GM23338 (cell line): Measurements from ENCODE around the gene GABRB3. TPM values are rescaled to one million over a fixed set of nuclear protein-coding genes. Genes with fewer than 3 reads are reported as not detected.

Experiments used
- ATAC-seq: fragments of 200-7000 bp; cut with Tn5 transposase; 3 replicates; pipeline ENCODE4 v1.9.1; 2020
- DNase-seq: peaks from one replicate; pipeline ENCODE4 v3.0.0-alpha.2; 2015; ENCODE audit warnings: low spot score
- H2AFZ ChIP-seq: fragments of 200-600 bp; sonication (generic); 2 replicates; pipeline ENCODE4 v1.8.0; 2016; ENCODE audit warnings: antibody characterized with exemption, mild to moderate bottlenecking, moderate library complexity
- H3F3A ChIP-seq: fragments of 200-600 bp; sonication (generic); replicated peaks from 2 replicates; pipeline ENCODE4 v1.8.0; 2017; ENCODE audit warnings: antibody characterized with exemption, mixed run types, low read depth
- H3K27ac ChIP-seq: fragments of 200-600 bp; sonication (generic); 2 replicates; pipeline ENCODE4 v1.6.1; 2016; ENCODE audit warnings: low read depth
- H3K27me3 ChIP-seq: fragments of 200-600 bp; sonication (generic); 2 replicates; pipeline ENCODE4 v1.8.0; 2016; ENCODE audit warnings: mild to moderate bottlenecking, mixed run types, moderate library complexity; ENCODE audit not compliant: insufficient read depth
- H3K36me3 ChIP-seq: fragments of 200-600 bp; sonication (generic); 2 replicates; pipeline ENCODE4 v1.8.0; 2016; ENCODE audit warnings: mild to moderate bottlenecking; ENCODE audit not compliant: insufficient read depth
- H3K4me1 ChIP-seq: fragments of 200-600 bp; sonication (generic); 2 replicates; pipeline ENCODE4 v1.8.0; 2016; ENCODE audit warnings: mild to moderate bottlenecking, moderate library complexity; ENCODE audit not compliant: insufficient read depth
- H3K4me2 ChIP-seq: fragments of 200-600 bp; sonication (generic); 2 replicates; pipeline ENCODE4 v1.7.1; 2017; ENCODE audit warnings: mixed run types
- H3K4me3 ChIP-seq: fragments of 200-600 bp; sonication (generic); 2 replicates; pipeline ENCODE4 v1.6.1; 2016; ENCODE audit warnings: mixed run types
- H3K79me2 ChIP-seq: fragments of 200-600 bp; sonication (generic); replicated peaks from 2 replicates; pipeline ENCODE4 v1.8.0; 2017; ENCODE audit warnings: mild to moderate bottlenecking; ENCODE audit not compliant: insufficient read depth
- H3K9me2 ChIP-seq: fragments of 200-600 bp; sonication (generic); 2 replicates; pipeline ENCODE4 v1.8.0; 2017; ENCODE audit not compliant: insufficient read depth
- H4K20me1 ChIP-seq: fragments of 200-600 bp; sonication (generic); replicated peaks from 2 replicates; pipeline ENCODE4 v1.8.0; 2017; ENCODE audit warnings: mild to moderate bottlenecking; ENCODE audit not compliant: insufficient read depth
- H3K27ac Mint-ChIP-seq: 2 replicates; pipeline ENCODE4 v1.8.0; 2020; ENCODE audit warnings: inconsistent platforms, mild to moderate bottlenecking, moderate library complexity, mixed read lengths
- H3K27me3 Mint-ChIP-seq: 3 replicates; pipeline ENCODE4 v1.8.0; 2022; ENCODE audit warnings: low read depth, mild to moderate bottlenecking, moderate library complexity, mixed read lengths, inconsistent platforms; ENCODE audit not compliant: insufficient read depth, poor library complexity
- H3K36me3 Mint-ChIP-seq: 3 replicates; pipeline ENCODE4 v1.8.0; 2021; ENCODE audit warnings: low read depth, mild to moderate bottlenecking, inconsistent platforms, moderate library complexity, mixed read lengths
- H3K4me1 Mint-ChIP-seq: 3 replicates; pipeline ENCODE4 v1.8.0; 2020; ENCODE audit warnings: mild to moderate bottlenecking, inconsistent platforms, mixed read lengths
- H3K4me3 Mint-ChIP-seq: 3 replicates; pipeline ENCODE4 v1.8.0; 2021; ENCODE audit warnings: moderate library complexity, mild to moderate bottlenecking, inconsistent platforms, mixed read lengths
- H3K9me3 Mint-ChIP-seq: 3 replicates; pipeline ENCODE4 v1.8.0; 2020; ENCODE audit warnings: moderate library complexity, mild to moderate bottlenecking, inconsistent platforms, mixed read lengths
- CREB1 ChIP-seq: fragments of 250-450 bp; sonication (Bioruptor Pico); IDR thresholded peaks from 2 replicates; pipeline ENCODE4 v1.5.0; 2020; ENCODE audit warnings: low read depth, mild to moderate bottlenecking, moderate library complexity
- CTCF ChIP-seq, 2 experiments: fragments of 200-600 bp in 1 of 2; sonication (generic) in 1 of 2; conservative IDR thresholded peaks; 2 replicates each; pipeline versions ENCODE4 v1.5.1 to v1.6.1; 2016 to 2017; ENCODE audit warnings: antibody characterized with exemption in 2 of 2, low read depth in 2 of 2, mild to moderate bottlenecking in 2 of 2, moderate library complexity in 1 of 2
- ETS1 ChIP-seq: IDR thresholded peaks from 2 replicates; pipeline ENCODE4 v1.6.1; 2016; ENCODE audit warnings: antibody characterized with exemption
- EZH2 ChIP-seq: fragments of 200-600 bp; sonication (generic); IDR thresholded peaks from one replicate; pipeline ENCODE4 v1.8.0; 2017; ENCODE audit warnings: antibody characterized with exemption, mild to moderate bottlenecking, low read depth; ENCODE audit not compliant: unreplicated experiment
- EZH2phosphoT487 ChIP-seq: fragments of 200-600 bp; sonication (generic); IDR thresholded peaks from one replicate; pipeline ENCODE4 v1.8.1; 2018; ENCODE audit warnings: antibody characterized with exemption; ENCODE audit not compliant: unreplicated experiment
- JUNB ChIP-seq: IDR thresholded peaks from one replicate; pipeline ENCODE4 v1.6.1; 2016; ENCODE audit warnings: antibody characterized with exemption; ENCODE audit not compliant: unreplicated experiment
- NANOG ChIP-seq: IDR thresholded peaks from 2 replicates; pipeline ENCODE4 v1.6.1; 2016; ENCODE audit warnings: antibody characterized with exemption, borderline replicate concordance
- POLR2AphosphoS5 ChIP-seq: IDR thresholded peaks from 2 replicates; pipeline ENCODE4 v1.6.1; 2016; ENCODE audit warnings: antibody characterized with exemption, low read depth
- STAT1 ChIP-seq: IDR thresholded peaks from one replicate; pipeline ENCODE4 v1.6.1; 2016; ENCODE audit warnings: antibody characterized with exemption; ENCODE audit not compliant: unreplicated experiment
- ZNF114 ChIP-seq: fragments of 250-450 bp; sonication (Bioruptor Pico); IDR thresholded peaks from 2 replicates; pipeline ENCODE4 v1.5.0; 2020; ENCODE audit warnings: mild to moderate bottlenecking, moderate library complexity
- ZNF331 ChIP-seq: fragments of 250-450 bp; sonication (Bioruptor Pico); IDR thresholded peaks from 2 replicates; pipeline ENCODE4 v1.5.0; 2020; ENCODE audit warnings: low read depth, mild to moderate bottlenecking, moderate library complexity
- ZNF462 ChIP-seq: fragments of 250-450 bp; sonication (Bioruptor Pico); IDR thresholded peaks from 2 replicates; pipeline ENCODE4 v1.5.0; 2020; ENCODE audit warnings: mild to moderate bottlenecking, moderate library complexity
- polyA plus RNA-seq: library from polyadenylated mRNA; unstranded; fragments of >200 nt; fragmentation: Nextera tagmentation; extraction: Ambion mirVana; gene quantifications from 2 replicates; pipeline ENCODE4 v1.2.1, GENCODE V29; 2016
- total RNA-seq: library from RNA; depleted of rRNA; stranded (reverse); fragments of >200 nt; shearing (Covaris generic); gene quantifications from 2 replicates; pipeline ENCODE4 v1.2.3, GENCODE V29; 2014

Gene GABRB3
- total and polyA plus RNA-seq, 2 experiments from 2014 or later: 56.5 to 131 TPM

GRCh38 chr15:26744894-26745293 is 28.0 kb downstream of the GABRB3 start:
- H3K9me3 Mint-ChIP-seq: no peaks in the 10 kb centered on the region
- DNase-seq: peak; percentile 73
- H3K4me2 ChIP-seq: no peak overlapping the region
- 0 out of 2 replicates have a peak overlapping the region, but pooled peaks have one; percentile 61 for H3K27ac Mint-ChIP-seq
- no peak overlapping the region for H2AFZ ChIP-seq
- H3K4me1 ChIP-seq: peaks cover 25% of the 10 kb centered on the region
- H3K27me3 ChIP-seq: no peaks in the 10 kb centered on the region
- no peaks in the 10 kb centered on the region for H3K36me3 ChIP-seq
- H3F3A ChIP-seq: 0 out of 2 replicates have a peak, but pooled peaks cover 2% of the 10 kb centered on the region
- H3K4me1 Mint-ChIP-seq: peaks cover 46% of the 10 kb centered on the region
- H3K27me3 Mint-ChIP-seq: peaks cover 2% of the 10 kb centered on the region
- peak; percentile 75 for ATAC-seq
- no peak overlapping the region for H3K4me3 Mint-ChIP-seq
- H3K36me3 Mint-ChIP-seq: peaks cover 27% of the 10 kb centered on the region
- H3K27ac ChIP-seq: no peak overlapping the region
- no peak overlapping the region for H3K4me3 ChIP-seq
- peaks cover 95% of the 10 kb centered on the region for H3K79me2 ChIP-seq
- H4K20me1 ChIP-seq: peaks cover 12% of the 10 kb centered on the region; the same call in 1 of the 2 replicates
- no peaks in the 10 kb centered on the region for H3K9me2 ChIP-seq
- TF ChIP-seq EZH2 (no peak), EZH2phosphoT487 (no peak), CTCF (conservative IDR thresholded peaks at IDR 0.05; ENCODE audit: low read depth in 2 of 2) (no peak), POLR2AphosphoS5 (no peak), ZNF114 (CRISPR knock-in tag) (no peak), STAT1 (no peak), ZNF331 (CRISPR knock-in tag) (no peak), NANOG (no peak), CREB1 (CRISPR knock-in tag) (no peak), JUNB (no peak), ETS1 (no peak)

- H3K36me3 ChIP-seq: no peaks in the 10 kb centered on the region
- H3K4me2 ChIP-seq: no peak overlapping the region
- 0 out of 2 replicates have a peak, but pooled peaks cover 2% of the 10 kb centered on the region for H3F3A ChIP-seq
- H3K4me3 ChIP-seq: no peak overlapping the region
- Mint-ChIP-seq H3K36me3 (peaks cover 23% of the 10 kb centered on the region), H3K27me3 (peaks cover 7% of the 10 kb centered on the region), H3K27ac (no peak overlapping the region), H3K4me3 (no peak overlapping the region), H3K9me3 (peaks cover 6% of the 10 kb centered on the region; the same call in 2 of the 3 replicates), H3K4me1 (peaks cover 65% of the 10 kb centered on the region)
- TF ChIP-seq ZNF462: no peak
- peaks cover 51% of the 10 kb centered on the region for H3K4me1 ChIP-seq
- no peaks in the 10 kb centered on the region for H3K9me2 ChIP-seq
- H3K27me3 ChIP-seq: no peaks in the 10 kb centered on the region
- H4K20me1 ChIP-seq: peaks cover 22% of the 10 kb centered on the region; the same call in 1 of the 2 replicates
- H2AFZ ChIP-seq: no peak overlapping the region
- H3K27ac ChIP-seq: no peak overlapping the region
- DNase-seq (no peak), ATAC-seq (no peak; the same call in 2 of the 3 replicates)
- H3K79me2 ChIP-seq: peaks cover 94% of the 10 kb centered on the region
Observed at GRCh38 chr15:26739791-26740190, 33.1 kb downstream of the GABRB3 start.
